Cerebellar cortex (tissue), 1 donor: ENCODE data around the gene SRPK2.

Experiments used
- DNase-seq: peaks from one replicate; pipeline ENCODE4 v3.0.0-alpha.2; 2015; ENCODE audit warnings: low spot score

The SRPK2 gene

GRCh38 chr7:105191331-105191730 lies 197.4 kb downstream of the SRPK2 start:
- no peak for DNase-seq

- no peak for DNase-seq
Measured at GRCh38 chr7:105189859-105190492, 198.7 kb downstream of the SRPK2 start.

- no peak for DNase-seq
Measured at GRCh38 chr7:105188201-105188600, 200.5 kb downstream of the SRPK2 start.

DNA sequence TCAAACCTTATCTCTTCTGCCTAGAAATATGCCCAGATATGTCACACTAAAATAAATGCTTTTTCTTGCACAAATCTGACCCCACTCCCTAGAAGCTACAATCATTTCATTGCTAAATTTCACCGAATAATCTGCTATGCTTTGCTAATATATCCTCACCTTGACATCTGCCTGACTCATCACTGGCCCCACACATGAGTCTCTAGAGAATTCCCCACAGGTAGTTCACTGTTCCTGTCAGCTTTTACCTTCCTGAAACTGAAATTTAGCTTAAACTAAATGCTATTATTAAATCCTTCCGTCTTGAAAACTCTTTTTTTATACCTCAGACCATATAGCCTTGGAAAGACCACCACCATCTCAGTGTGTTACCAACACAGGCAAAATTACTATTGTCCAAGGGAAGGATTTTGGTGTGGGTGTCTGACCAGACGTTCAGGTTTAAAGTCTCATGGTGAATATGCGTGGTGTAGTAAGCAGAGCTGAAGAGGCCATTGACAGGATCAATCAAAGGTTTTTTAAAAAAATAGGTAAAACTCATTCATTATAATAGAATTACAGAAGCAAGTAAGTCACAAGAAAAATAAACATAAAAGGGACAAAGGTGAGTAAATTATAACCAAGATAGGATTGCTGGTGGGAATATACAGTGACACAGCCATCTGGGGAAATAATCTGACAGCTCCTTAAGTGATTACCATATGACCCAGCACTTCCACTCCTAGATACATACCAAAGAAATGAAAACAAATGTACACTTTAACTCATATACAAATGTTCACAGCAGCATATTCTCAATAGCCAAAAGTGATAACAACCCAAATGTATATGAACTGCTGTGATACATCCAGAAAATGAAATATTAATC lies 201.2 kb downstream of the SRPK2 start:
- DNase-seq: no peak

- DNase-seq: no peak
Measured at GRCh38 chr7:105185290-105186010, 203.3 kb downstream of the SRPK2 start.

- no peak for DNase-seq
Measured at GRCh38 chr7:105180002-105180401, 208.7 kb downstream of the SRPK2 start.

GRCh38 chr7:105178928-105179541 lies 209.7 kb downstream of the SRPK2 start:
- no peak for DNase-seq

- DNase-seq: no peak
Measured at GRCh38 chr7:105178177-105178576, 210.5 kb downstream of the SRPK2 start.

GRCh38 chr7:105177026-105177425 lies 211.7 kb downstream of the SRPK2 start:
- DNase-seq: no peak

GRCh38 chr7:105173586-105173985 lies 215.1 kb downstream of the SRPK2 start:
- DNase-seq: no peak

GRCh38 chr7:105164751-105165150 lies 224.0 kb downstream of the SRPK2 start:
- DNase-seq: no peak

DNA sequence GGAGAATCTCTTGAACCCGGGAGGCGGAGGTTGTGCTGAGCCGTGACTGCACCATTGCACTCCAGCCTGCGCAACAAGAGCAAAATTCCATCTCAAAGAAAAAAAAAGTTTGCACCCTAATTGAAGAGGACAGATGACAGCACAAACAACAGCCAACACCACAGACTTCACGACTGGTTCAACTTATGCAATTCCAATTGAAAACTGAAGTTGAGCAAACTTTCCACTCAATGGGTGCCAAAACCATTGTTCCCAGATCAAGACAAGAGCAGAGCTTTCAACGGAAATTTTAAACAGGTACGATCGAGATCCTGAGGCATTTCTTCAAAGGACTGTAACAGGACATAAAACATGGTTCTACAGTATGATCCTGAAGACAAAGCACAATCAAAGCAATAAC lies 225.0 kb downstream of the SRPK2 start:
- DNase-seq: no peak

- DNase-seq: no peak
Measured at GRCh38 chr7:105161366-105161765, 227.4 kb downstream of the SRPK2 start.

DNA sequence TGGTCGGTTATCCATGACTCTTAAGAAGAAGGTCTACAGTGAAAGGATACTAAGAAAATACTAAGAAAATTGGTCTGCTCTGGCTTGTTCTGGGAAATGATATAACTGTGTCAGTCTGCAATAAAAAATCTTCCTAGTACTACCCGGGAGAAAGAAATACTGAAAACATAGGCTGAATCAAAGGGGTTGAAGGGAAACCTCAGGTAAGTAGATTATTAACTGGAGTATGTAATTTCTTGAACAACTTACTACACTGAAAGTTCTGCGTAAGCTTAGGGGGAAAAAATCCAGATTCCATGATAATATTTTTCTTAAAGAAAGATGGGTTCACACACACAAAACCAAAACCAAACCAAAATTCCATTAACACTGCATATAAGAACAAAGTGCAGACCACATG lies 231.4 kb downstream of the SRPK2 start:
- no peak for DNase-seq

GRCh38 chr7:105156731-105157130 lies 232.0 kb downstream of the SRPK2 start:
- DNase-seq: no peak

- no peak for DNase-seq
Measured at GRCh38 chr7:105154084-105154483, 234.6 kb downstream of the SRPK2 start.

- no peak for DNase-seq
Measured at GRCh38 chr7:105153531-105153930, 235.2 kb downstream of the SRPK2 start.

- DNase-seq: no peak
Measured at GRCh38 chr7:105151152-105151551, 237.6 kb downstream of the SRPK2 start.

GRCh38 chr7:105149827-105150226 lies 238.9 kb downstream of the SRPK2 start:
- no peak for DNase-seq

DNA sequence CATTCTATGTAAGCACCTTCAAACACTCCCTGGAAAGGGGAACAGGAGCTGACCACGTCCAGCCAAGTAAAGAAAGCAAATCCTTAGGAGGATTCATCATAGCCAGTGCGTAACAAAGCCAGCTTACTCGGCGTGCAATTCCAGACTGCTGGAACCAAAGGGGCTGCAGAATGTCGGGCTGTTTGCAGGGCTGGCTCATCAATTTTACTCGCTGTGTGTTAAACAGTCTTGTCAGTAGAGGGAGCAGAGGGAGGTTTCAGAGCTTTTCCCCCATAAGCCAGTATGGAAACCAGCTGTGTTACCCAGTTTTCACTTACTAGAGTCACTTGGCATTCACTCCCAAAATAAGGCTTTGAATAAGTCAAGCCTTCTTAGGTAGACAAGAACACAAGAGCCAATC lies 247.7 kb downstream of the SRPK2 start:
- peak; percentile 34 for DNase-seq

DNA sequence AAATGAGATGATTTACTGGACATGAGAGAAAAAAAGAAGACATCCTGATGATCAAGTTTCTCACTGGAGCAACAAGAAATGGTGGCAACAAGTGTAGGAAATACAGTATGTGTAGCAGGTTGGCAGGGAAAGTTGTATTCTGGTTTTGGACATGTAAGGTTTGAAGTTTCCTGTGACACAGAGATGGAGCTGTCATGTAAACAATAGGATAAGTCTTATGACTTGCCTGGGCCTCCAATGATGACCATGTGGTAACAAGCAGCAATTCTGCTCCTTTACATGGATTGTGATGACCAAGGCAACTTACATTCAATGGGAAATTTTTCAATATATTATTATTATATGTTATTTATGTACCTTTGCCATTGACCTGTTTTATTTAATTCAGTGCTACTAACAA lies 249.3 kb downstream of the SRPK2 start:
- DNase-seq: no peak

DNA sequence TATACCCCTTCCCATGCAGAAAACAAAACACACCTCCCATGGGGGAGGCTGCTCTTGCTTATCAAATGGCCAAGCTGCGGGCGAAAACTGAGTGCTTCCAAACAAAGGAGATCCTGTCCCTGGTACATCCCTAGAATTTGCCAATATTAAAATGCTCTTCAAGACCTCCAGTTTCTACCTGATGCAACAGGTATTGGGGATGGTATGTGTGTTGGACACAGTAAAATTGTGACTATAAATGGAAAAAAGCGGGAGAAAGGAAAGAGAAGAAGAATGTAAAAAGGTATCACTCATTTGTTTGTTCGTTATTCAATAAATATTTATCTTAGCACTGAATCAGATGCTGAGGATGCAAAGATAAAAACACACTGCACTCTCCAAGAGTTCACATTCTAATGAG lies 250.8 kb downstream of the SRPK2 start:
- no peak for DNase-seq
